B cell (primary cell): ENCODE results near the gene OR6N1. TPM values are rescaled to one million over a fixed set of nuclear protein-coding genes. Genes with fewer than 3 reads are reported as not detected.

Experiments used
- ATAC-seq: fragments of 200-7000 bp; cut with Tn5 transposase; one replicate; pipeline ENCODE4 v1.10.0; 2021; ENCODE audit warnings: low read depth, mild to moderate bottlenecking, moderate number of reproducible peaks, moderate library complexity
- CTCF ChIA-PET: fragments of 350-600 bp; sonication (Branson Sonifier 250); formaldehyde crosslinking; loops from one replicate; lab custom pipeline; 2021; ENCODE audit warnings: antibody characterized with exemption, inconsistent platforms; lab: Charles Lee
- POLR2A ChIA-PET: fragments of 350-600 bp; sonication (Branson Sonifier 250); formaldehyde crosslinking; loops from one replicate; lab custom pipeline; 2021; ENCODE audit warnings: antibody characterized with exemption; lab: Charles Lee
- DNase-seq: peaks from one replicate; pipeline ENCODE4 v3.0.0; 2013
- H2AFZ ChIP-seq: 2 replicates; pipeline ENCODE4 v1.6.1; 2012; ENCODE audit warnings: mild to moderate bottlenecking, low read depth, low read length; ENCODE audit not compliant: insufficient read depth, poor library complexity, severe bottlenecking
- H3K27ac ChIP-seq, 2 donors: 1 replicate in 1 of 2; 2 replicates in 1 of 2; pipeline ENCODE4 v1.5.1; 2012 to 2013; ENCODE audit warnings: low read length in 2 of 2, mild to moderate bottlenecking in 2 of 2, moderate library complexity in 1 of 2
- H3K27me3 ChIP-seq, 4 experiments: fragments of 200-600 bp in 1 of 4; sonication (generic) in 1 of 4; replicated peaks in 1 of 4; 1 replicate in 2 of 4; 2 replicates in 2 of 4; pipeline versions ENCODE4 v1.6.1 to v1.7.0; 2013 to 2016; ENCODE audit warnings: low read length in 3 of 4, mild to moderate bottlenecking in 2 of 4, mixed read lengths in 1 of 4, moderate library complexity in 1 of 4; ENCODE audit not compliant: insufficient read depth in 4 of 4, control insufficient read depth in 3 of 4; ENCODE audit errors: control extremely low read depth in 1 of 4
- H3K36me3 ChIP-seq, 2 experiments: replicated peaks in 1 of 2; 1 replicate in 1 of 2; 2 replicates in 1 of 2; pipeline versions ENCODE4 v1.6.1 to v1.7.1; 2013; ENCODE audit warnings: low read length in 1 of 2; ENCODE audit not compliant: insufficient read depth in 2 of 2, control insufficient read depth in 1 of 2; ENCODE audit errors: control extremely low read depth in 1 of 2, extremely low read depth in 1 of 2
- H3K4me1 ChIP-seq, 2 donors: fragments of 200-600 bp in 1 of 2; sonication (generic) in 1 of 2; 1 replicate in 1 of 2; 2 replicates in 1 of 2; pipeline versions ENCODE4 v1.5.1 to v1.6.1; 2013 to 2017; ENCODE audit warnings: low read length in 2 of 2; ENCODE audit not compliant: control insufficient read depth in 2 of 2, insufficient read depth in 2 of 2
- H3K4me2 ChIP-seq: replicated peaks from 2 replicates; pipeline ENCODE3; 2012; ENCODE audit warnings: mild to moderate bottlenecking, low read depth, low read length; ENCODE audit not compliant: poor library complexity, severe bottlenecking
- H3K4me3 ChIP-seq, 5 experiments: fragments of 200-600 bp in 1 of 5; sonication (generic) in 1 of 5; 1 replicate in 3 of 5; 2 replicates in 2 of 5; pipeline versions ENCODE4 v1.5.1 to v1.7.0; 2011 to 2016; ENCODE audit warnings: low read length in 4 of 5, mild to moderate bottlenecking in 4 of 5, low read depth in 2 of 5, control low read depth in 1 of 5, moderate library complexity in 1 of 5; ENCODE audit not compliant: insufficient read depth in 1 of 5; ENCODE audit errors: control extremely low read depth in 1 of 5, extremely low read depth in 1 of 5
- H3K79me2 ChIP-seq: fragments of 200-600 bp; sonication (generic); one replicate; pipeline ENCODE4 v1.6.0; 2016; ENCODE audit warnings: low read length; ENCODE audit not compliant: control insufficient read depth, insufficient read depth
- H3K9ac ChIP-seq: fragments of 200-600 bp; sonication (generic); 2 replicates; pipeline ENCODE4 v1.6.1; 2017; ENCODE audit warnings: mild to moderate bottlenecking, low read length, moderate library complexity
- H3K9me3 ChIP-seq, 3 donors: one replicate each; pipeline versions ENCODE4 v1.6.1 to v1.7.1; 2013; ENCODE audit warnings: low read length in 2 of 3; ENCODE audit not compliant: control insufficient read depth in 2 of 3, insufficient read depth in 1 of 3; ENCODE audit errors: control extremely low read depth in 1 of 3
- H4K20me1 ChIP-seq: 2 replicates; pipeline ENCODE4 v1.6.0; 2012; ENCODE audit warnings: mild to moderate bottlenecking, low read length; ENCODE audit not compliant: insufficient read depth, control insufficient read depth, poor library complexity, severe bottlenecking
- H3K27ac Mint-ChIP-seq: one replicate; pipeline ENCODE4 v1.8.0; 2021; ENCODE audit warnings: mixed read lengths
- H3K27me3 Mint-ChIP-seq: one replicate; pipeline ENCODE4 v1.8.0; 2021; ENCODE audit warnings: mixed read lengths
- H3K4me1 Mint-ChIP-seq: one replicate; pipeline ENCODE4 v1.8.0; 2021; ENCODE audit warnings: mixed read lengths
- H3K4me3 Mint-ChIP-seq: one replicate; pipeline ENCODE4 v1.8.0; 2021; ENCODE audit warnings: mixed read lengths
- H3K9me3 Mint-ChIP-seq: one replicate; pipeline ENCODE4 v1.8.0; 2022; ENCODE audit warnings: mixed read lengths; ENCODE audit not compliant: insufficient read depth
- CTCF ChIP-seq: fragments of 200-600 bp; IDR thresholded peaks from one replicate; pipeline ENCODE4 v1.8.0; 2022; ENCODE audit warnings: antibody characterized with exemption, mild to moderate bottlenecking
- EZH2 ChIP-seq: IDR thresholded peaks from 2 replicates; pipeline ENCODE4 v1.6.1; 2012; ENCODE audit warnings: borderline replicate concordance, low read depth, mild to moderate bottlenecking, moderate library complexity, low read length; ENCODE audit not compliant: insufficient read depth, poor library complexity, severe bottlenecking
- WGBS: methylation state at CpG from one replicate; pipeline ENCODE4 v1.1.5; 2013; ENCODE audit warnings: missing lambda C conversion rate; ENCODE audit not compliant: insufficient coverage; 5-methylcytosine and 5-hydroxymethylcytosine counted together
- intact Hi-C: fragments of 100-400 bp; cut with micrococcal nuclease; formaldehyde crosslinking; loops from one replicate; pipeline ENCODE4 v1.10.0; 2022
- polyA plus RNA-seq: library from polyadenylated mRNA; depleted of rRNA; stranded (reverse); fragments of >200 nt; gene quantifications from 2 replicates; pipeline ENCODE4 v1.2.3, GENCODE V29; 2012
- total RNA-seq, 2 donors: library from RNA; stranded (reverse); fragments of 120-200 nt in 1 of 2; gene quantifications; 1 replicate in 1 of 2; 2 replicates in 1 of 2; pipeline versions ENCODE4 v1.2.3 to v1.2.4, GENCODE V29; 2013 to 2022

OR6N1 gene
- total and polyA plus RNA-seq, 2 donors (not counting 1 experiment from before 2014, with no cell fraction given), result not detected

- H3K27me3 ChIP-seq, result peaks cover 0 to 6% (median 0%) of the 10 kb centered on the region in 4 experiments
- ATAC-seq (no peak), DNase-seq (no peak)
- no peaks in the 10 kb centered on the region for H3K9me3 ChIP-seq
- no peaks in the 10 kb centered on the region for H4K20me1 ChIP-seq
- H3K4me3 Mint-ChIP-seq, result no peak overlapping the region
- ChIA-PET POLR2A (no interaction called here), CTCF (no interaction called here)
- H3K27ac ChIP-seq, result no peak overlapping the region
- H2AFZ ChIP-seq, result no peak overlapping the region
- H3K27me3 Mint-ChIP-seq, result peaks cover 34% of the 10 kb centered on the region
- H3K4me2 ChIP-seq, result no peak overlapping the region
- H3K79me2 ChIP-seq, result no peaks in the 10 kb centered on the region
- H3K36me3 ChIP-seq, result no peaks in the 10 kb centered on the region
- no peak overlapping the region for H3K9ac ChIP-seq
- H3K27ac Mint-ChIP-seq, result no peak overlapping the region
- TF ChIP-seq EZH2, result no peak
- peak; percentile 22 for TF ChIP-seq CTCF
- H3K9me3 Mint-ChIP-seq, result no peaks in the 10 kb centered on the region
- intact Hi-C loops, result no loop called here
- H3K4me1 Mint-ChIP-seq, result peaks cover 3% of the 10 kb centered on the region
- 100% methylated on average over 3 of the region's 3 CpGs for WGBS
- no peaks in the 10 kb centered on the region for H3K4me1 ChIP-seq
- no peak overlapping the region for H3K4me3 ChIP-seq
Measured at GRCh38 chr1:158798531-158798930, 26.5 kb upstream of the OR6N1 start.

GRCh38 chr1:158794247-158794646, 22.3 kb upstream of the OR6N1 start:
- Mint-ChIP-seq H3K27ac (no peak overlapping the region), H3K9me3 (no peaks in the 10 kb centered on the region), H3K27me3 (peaks cover 26% of the 10 kb centered on the region), H3K4me1 (no peaks in the 10 kb centered on the region), H3K4me3 (no peak overlapping the region)
- Histone ChIP-seq H4K20me1 (no peaks in the 10 kb centered on the region), H3K79me2 (no peaks in the 10 kb centered on the region), H2AFZ (no peak overlapping the region), H3K27me3 (peaks cover 0 to 3% (median 0%) of the 10 kb centered on the region in 4 experiments), H3K4me3 (no peak overlapping the region), H3K4me2 (no peak overlapping the region), H3K27ac (no peak overlapping the region), H3K9me3 (peaks cover 0 to 2% (median 0%) of the 10 kb centered on the region in 3 donors), H3K9ac (no peak overlapping the region), H3K36me3 (no peaks in the 10 kb centered on the region), H3K4me1 (no peaks in the 10 kb centered on the region)
- WGBS, result 95% methylated on average over 4 of the region's 6 CpGs
- ChIA-PET CTCF (interaction anchor here (1.2 to 3.6 kb wide), 4 partner anchors 13 to 294 kb away, joined by 4 to 14 read pairs (median 8); no protein-coding TSS in a partner anchor), POLR2A (no interaction called here)
- DNase-seq (no peak), ATAC-seq (no peak)
- intact Hi-C loops, result loop anchor here (5.0 kb wide), 1 partner anchor 278 kb away; no protein-coding TSS in a partner anchor
- no peak for TF ChIP-seq EZH2
